GM13977 (cell line): ENCODE measurements around the gene STK33.

ENCODE experiments used
- DNase-seq: peaks from one replicate; pipeline ENCODE4 v3.0.0; 2012; ENCODE audit warnings: low spot score
- in situ Hi-C: fragments of 300-500 bp; cut with MboI; formaldehyde crosslinking; loops from one replicate; pipeline ENCODE4 v1.12.0; 2022; ENCODE audit warnings: low sequenced_read_pairs, low pct_unique_long_range_greater_than_20kb, mixed read lengths, inconsistent platforms; ENCODE audit not compliant: unreplicated experiment
- TF ChIP-seq, protein P1 (sequence below): IDR thresholded peaks from 2 replicates; pipeline ENCODE4 v1.5.1; 2012; ENCODE audit warnings: mild to moderate bottlenecking, control low read depth; ENCODE audit not compliant: insufficient read depth; ENCODE audit errors: extremely low read depth, missing control alignments

The STK33 gene

DNA sequence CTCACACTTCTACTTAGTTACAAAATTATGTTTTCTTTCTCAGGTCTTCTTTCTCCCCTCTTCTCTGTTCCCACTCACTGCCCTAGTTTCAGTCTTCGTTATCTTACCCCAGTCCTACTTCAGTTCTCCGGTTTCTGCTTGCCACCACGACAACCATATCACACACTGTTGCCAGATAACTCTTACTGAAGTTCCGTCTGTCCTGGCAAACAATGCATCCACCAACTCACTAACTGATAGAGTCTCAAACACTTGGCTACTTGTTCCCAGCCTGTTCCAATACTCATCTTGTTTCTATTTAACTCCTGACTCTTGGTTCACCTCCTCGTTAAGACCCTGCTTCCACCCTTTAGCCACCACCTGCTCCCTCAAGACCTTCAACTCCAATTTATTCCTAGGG, 164.5 kb downstream of the STK33 start:
- TF ChIP-seq, protein P1, sequence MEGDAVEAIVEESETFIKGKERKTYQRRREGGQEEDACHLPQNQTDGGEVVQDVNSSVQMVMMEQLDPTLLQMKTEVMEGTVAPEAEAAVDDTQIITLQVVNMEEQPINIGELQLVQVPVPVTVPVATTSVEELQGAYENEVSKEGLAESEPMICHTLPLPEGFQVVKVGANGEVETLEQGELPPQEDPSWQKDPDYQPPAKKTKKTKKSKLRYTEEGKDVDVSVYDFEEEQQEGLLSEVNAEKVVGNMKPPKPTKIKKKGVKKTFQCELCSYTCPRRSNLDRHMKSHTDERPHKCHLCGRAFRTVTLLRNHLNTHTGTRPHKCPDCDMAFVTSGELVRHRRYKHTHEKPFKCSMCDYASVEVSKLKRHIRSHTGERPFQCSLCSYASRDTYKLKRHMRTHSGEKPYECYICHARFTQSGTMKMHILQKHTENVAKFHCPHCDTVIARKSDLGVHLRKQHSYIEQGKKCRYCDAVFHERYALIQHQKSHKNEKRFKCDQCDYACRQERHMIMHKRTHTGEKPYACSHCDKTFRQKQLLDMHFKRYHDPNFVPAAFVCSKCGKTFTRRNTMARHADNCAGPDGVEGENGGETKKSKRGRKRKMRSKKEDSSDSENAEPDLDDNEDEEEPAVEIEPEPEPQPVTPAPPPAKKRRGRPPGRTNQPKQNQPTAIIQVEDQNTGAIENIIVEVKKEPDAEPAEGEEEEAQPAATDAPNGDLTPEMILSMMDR = no peak
- DNase-seq = no peak
- in situ Hi-C loops = no loop called here

DNA sequence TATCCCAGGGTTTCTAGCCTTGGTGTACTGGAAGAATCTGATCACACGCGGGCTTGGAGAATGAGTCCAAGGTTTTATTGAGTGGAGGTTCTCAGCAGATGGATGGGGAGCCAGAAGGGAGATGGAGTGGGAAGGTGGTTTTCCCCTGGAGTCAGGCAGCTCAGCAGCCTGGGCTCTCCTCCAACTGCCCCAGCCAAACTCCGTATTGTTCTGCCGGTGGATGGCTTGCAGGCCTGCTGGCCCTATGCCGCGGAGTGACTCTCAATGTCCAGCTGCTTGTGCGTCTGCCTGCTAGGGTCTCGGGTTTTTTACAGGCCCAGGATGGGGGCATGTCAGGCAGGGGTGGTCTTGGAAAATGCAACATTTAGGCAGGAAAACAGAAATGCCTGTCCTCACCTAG, 168.0 kb downstream of the STK33 start:
- DNase-seq = no peak
- TF ChIP-seq, protein P1 = no peak
- in situ Hi-C loops = no loop called here

DNA sequence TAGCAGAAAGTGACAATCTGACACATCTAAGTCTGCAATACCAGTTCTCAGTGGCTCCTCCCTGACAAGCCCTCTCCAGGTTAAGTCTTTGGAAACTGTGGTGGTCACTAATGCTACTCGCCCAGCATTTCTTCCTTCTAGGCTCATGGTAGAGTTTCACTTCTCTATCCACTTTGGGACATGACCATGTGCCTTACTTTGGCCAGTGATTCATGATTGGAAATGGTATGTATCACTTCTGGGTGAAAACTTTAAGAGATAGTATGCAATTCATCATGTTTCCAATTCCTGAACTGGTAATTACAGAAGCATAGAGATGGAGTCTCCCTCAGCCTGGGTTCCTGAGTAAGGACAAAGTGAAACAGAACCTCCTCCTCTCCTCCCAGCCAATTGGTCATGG, 178.8 kb downstream of the STK33 start:
- TF ChIP-seq, protein P1 = no peak
- DNase-seq = no peak
- in situ Hi-C loops = no loop called here

DNA sequence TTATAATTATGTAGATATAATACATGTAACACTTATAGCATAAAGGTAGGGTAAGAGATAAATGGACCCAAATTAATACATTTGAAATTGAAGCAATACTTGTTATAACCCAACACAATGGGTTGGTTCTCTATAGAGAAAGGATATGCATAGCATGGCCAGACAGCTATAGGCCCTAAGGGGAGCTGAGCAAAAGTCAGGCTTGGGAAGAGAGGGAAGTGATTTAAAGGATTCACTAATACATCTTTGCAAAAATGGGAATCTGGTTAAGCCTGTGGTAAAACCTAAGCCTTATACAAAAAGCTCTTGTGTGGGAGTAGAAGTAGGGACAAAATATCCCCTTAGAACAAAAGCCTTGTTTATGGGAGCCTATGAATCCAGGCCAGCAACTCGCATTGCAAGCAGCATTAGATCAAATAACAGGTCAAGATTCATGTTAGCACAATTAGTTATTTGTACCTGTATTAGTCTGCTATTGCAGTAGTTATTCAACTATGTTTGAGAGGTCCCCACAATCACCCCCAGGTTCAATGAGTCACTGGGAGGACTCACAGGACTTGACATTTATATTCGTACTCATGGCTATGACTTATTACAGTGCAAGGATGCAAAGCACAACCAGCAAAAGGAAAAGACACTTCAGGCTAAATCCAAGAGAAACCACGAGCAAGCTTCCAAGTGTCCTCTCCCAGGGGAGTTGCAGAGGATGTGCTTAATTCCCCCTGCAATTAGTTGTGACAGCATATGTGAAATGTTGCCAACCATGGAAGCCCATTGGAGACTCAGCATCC, 185.7 kb downstream of the STK33 start:
- in situ Hi-C loops = no loop called here
- TF ChIP-seq, protein P1 = no peak
- DNase-seq = no peak

DNA sequence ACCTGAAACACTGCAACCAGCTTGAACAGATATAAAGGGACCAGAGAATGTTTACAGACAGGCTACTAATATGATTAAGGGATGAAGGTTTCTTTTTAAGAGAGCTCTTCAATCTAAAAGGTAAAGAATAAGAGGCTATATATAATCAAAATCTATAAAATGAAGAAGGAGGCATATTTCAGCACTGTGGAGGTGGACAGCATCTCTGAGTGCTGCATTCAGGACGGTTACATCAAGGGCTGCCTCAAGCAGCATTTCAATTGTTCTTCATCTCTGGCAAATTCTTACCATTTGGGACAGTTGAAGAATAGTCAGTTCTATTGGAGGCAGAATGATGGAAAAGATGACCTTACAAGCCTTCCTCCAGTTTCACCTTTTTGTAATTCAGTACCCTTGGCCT, 190.7 kb downstream of the STK33 start:
- no peak for DNase-seq
- TF ChIP-seq, protein P1 = no peak
- in situ Hi-C loops = no loop called here

DNA sequence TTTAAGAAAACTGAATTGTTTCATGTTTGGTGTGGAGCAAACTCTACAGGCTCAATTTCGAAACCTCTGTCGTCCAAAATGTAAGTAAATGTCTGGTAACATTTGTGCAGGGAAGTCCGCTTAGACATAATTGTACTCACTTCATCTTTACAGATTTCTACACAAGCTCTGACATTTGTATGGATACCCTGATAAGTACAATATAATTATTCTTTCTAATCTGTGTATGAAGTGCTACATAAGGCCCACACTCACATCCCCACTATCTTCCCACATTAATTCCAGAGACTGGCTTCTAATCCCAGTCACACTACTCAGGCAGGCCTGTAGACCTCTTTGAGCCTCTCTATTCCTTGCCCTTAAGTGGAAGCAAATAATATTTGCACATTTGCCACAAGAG, 201.1 kb downstream of the STK33 start:
- TF ChIP-seq, protein P1 = no peak
- in situ Hi-C loops = no loop called here
- DNase-seq = no peak
